ENCODE data around the gene ETFA.
"Not testable (repeated sequence)": the region's sequence is repeated elsewhere in the genome, so short reads cannot be mapped to it uniquely, and the experiment has no call there.

Gene ETFA

GRCh38 chr15:76320012-76320411 is 8.7 kb upstream of the ETFA start:
- TF ChIP-seq CTCF (IDR thresholded peaks at IDR 0.05; ENCODE audit: poor library complexity, severe bottlenecking): no peak
- ATAC-seq (ENCODE audit: low read depth): no peak

GRCh38 chr15:76313731-76314130 is 2.5 kb upstream of the ETFA start:
- DNase-seq (ENCODE audit: low spot score) (no peak), ATAC-seq (ENCODE audit: low read depth) (no peak)
- Histone ChIP-seq H3K4me1 (ENCODE audit: insufficient read depth, poor library complexity, severe bottlenecking) (peaks cover 22% of the 10 kb centered on the region), H3K36me3 (ENCODE audit: low read depth) (peaks cover 8% of the 10 kb centered on the region; the same call in 1 of the 2 replicates), H3K9me3 (ENCODE audit: severe bottlenecking) (no peaks in the 10 kb centered on the region), H3K27me3 (ENCODE audit: insufficient read depth, poor library complexity, severe bottlenecking) (no peaks in the 10 kb centered on the region), H3K4me3 (ENCODE audit: severe bottlenecking) (no peak overlapping the region), H3K27ac (ENCODE audit: poor library complexity, severe bottlenecking) (peak overlapping the region; percentile 86)
- no peak for TF ChIP-seq CTCF (IDR thresholded peaks at IDR 0.05; ENCODE audit: poor library complexity, severe bottlenecking)

More at GRCh38 chr15:76320012-76320411, 8.7 kb upstream of the ETFA start:
- Histone ChIP-seq H3K36me3 (ENCODE audit: low read depth) (no peaks in the 10 kb centered on the region), H3K27me3 (ENCODE audit: insufficient read depth, poor library complexity, severe bottlenecking) (no peaks in the 10 kb centered on the region), H3K4me1 (ENCODE audit: insufficient read depth, poor library complexity, severe bottlenecking) (no peaks in the 10 kb centered on the region), H3K27ac (ENCODE audit: poor library complexity, severe bottlenecking) (no peak overlapping the region), H3K4me3 (ENCODE audit: severe bottlenecking) (no peak overlapping the region), H3K9me3 (ENCODE audit: severe bottlenecking) (no peaks in the 10 kb centered on the region)
- DNase-seq (ENCODE audit: low spot score): no peak

- not testable (repeated sequence) for DNase-seq (ENCODE audit: low spot score); H3K4me3 ChIP-seq (ENCODE audit: severe bottlenecking); H3K9me3 ChIP-seq (ENCODE audit: severe bottlenecking); ATAC-seq (ENCODE audit: low read depth); H3K27me3 ChIP-seq (ENCODE audit: insufficient read depth, poor library complexity, severe bottlenecking)
- Histone ChIP-seq H3K4me1 (ENCODE audit: insufficient read depth, poor library complexity, severe bottlenecking) (peaks cover 22% of the 10 kb centered on the region), H3K36me3 (ENCODE audit: low read depth) (peaks cover 12% of the 10 kb centered on the region; the same call in 1 of the 2 replicates), H3K27ac (ENCODE audit: poor library complexity, severe bottlenecking) (peak overlapping the region; percentile 86)
These were observed 1.9 kb upstream of the ETFA start for GRCh38 chr15:76313175-76313567.

- Histone ChIP-seq H3K27ac (ENCODE audit: poor library complexity, severe bottlenecking) (peak overlapping the region; percentile 86), H3K27me3 (ENCODE audit: insufficient read depth, poor library complexity, severe bottlenecking) (no peaks in the 10 kb centered on the region), H3K9me3 (ENCODE audit: severe bottlenecking) (no peaks in the 10 kb centered on the region), H3K36me3 (ENCODE audit: low read depth) (peaks cover 18% of the 10 kb centered on the region; the same call in 1 of the 2 replicates), H3K4me1 (ENCODE audit: insufficient read depth, poor library complexity, severe bottlenecking) (peaks cover 22% of the 10 kb centered on the region), H3K4me3 (ENCODE audit: severe bottlenecking) (no peak overlapping the region)
- DNase-seq (ENCODE audit: low spot score) (no peak), ATAC-seq (ENCODE audit: low read depth) (peak; percentile 68)
- no peak for TF ChIP-seq CTCF (IDR thresholded peaks at IDR 0.05; ENCODE audit: poor library complexity, severe bottlenecking)
These were observed 1.4 kb upstream of the ETFA start for GRCh38 chr15:76312540-76313174.

- no peak for DNase-seq (ENCODE audit: low spot score)
These were observed 682 bp downstream of the ETFA start for GRCh38 chr15:76310475-76311099.

More at GRCh38 chr15:76310475-76311099, 682 bp downstream of the ETFA start:
- H3K27ac ChIP-seq (ENCODE audit: poor library complexity, severe bottlenecking): peak overlapping the region; percentile 86
- no peaks in the 10 kb centered on the region for H3K27me3 ChIP-seq (ENCODE audit: insufficient read depth, poor library complexity, severe bottlenecking)
- H3K9me3 ChIP-seq (ENCODE audit: severe bottlenecking): no peaks in the 10 kb centered on the region
- H3K36me3 ChIP-seq (ENCODE audit: low read depth): peaks cover 25% of the 10 kb centered on the region
- peaks cover 22% of the 10 kb centered on the region for H3K4me1 ChIP-seq (ENCODE audit: insufficient read depth, poor library complexity, severe bottlenecking)
- TF ChIP-seq CTCF (IDR thresholded peaks at IDR 0.05; ENCODE audit: poor library complexity, severe bottlenecking): no peak
- ATAC-seq (ENCODE audit: low read depth): peak; percentile 8
- peak overlapping the region; percentile 69 for H3K4me3 ChIP-seq (ENCODE audit: severe bottlenecking)
